Measurements from ENCODE around the gene STARD10. TPM values are rescaled to one million over a fixed set of nuclear protein-coding genes. Genes with fewer than 3 reads are reported as not detected.

STARD10 gene
- total RNA-seq, 1 experiment from 2014 or later: 1,283 TPM

DNA sequence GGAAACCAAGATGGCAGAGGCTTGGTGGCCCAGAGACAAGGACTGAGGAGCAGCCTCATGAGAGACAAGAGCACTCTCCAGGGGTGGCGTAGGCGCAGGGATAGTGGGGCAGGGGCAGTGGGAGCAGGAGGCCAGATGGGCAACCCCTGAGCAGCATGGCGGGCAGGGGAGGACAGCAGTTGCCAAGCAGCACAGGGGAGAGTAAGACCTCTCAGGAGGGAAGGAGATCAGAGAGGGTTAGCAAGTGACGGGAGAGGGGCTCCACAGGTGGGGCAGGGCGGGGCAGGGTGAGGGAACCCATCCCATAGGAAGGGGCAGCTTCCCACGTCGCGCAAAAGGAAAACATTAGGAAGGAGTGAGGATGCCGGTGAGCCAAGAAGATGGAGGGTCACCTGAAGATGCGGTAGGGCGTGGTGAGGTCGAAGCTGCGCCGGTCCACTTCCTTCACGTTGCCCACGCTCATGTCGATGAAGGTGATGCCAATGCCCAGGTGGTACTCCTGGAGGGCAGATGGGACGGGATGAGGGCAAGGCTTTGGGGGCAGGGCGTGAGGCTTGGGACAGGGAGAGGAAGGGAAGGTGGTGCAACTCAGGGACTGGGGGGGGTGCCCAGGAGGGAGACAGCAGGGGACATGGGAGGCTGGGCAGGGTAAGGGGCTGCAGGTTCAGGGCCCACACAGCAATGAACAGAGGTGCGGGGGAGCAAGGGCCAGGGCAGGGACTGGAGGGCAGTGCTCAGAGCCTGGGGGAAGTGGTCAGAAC lies 84.2 kb downstream of the STARD10 start:
- no peak for DNase-seq (ENCODE audit: low spot score)

DNA sequence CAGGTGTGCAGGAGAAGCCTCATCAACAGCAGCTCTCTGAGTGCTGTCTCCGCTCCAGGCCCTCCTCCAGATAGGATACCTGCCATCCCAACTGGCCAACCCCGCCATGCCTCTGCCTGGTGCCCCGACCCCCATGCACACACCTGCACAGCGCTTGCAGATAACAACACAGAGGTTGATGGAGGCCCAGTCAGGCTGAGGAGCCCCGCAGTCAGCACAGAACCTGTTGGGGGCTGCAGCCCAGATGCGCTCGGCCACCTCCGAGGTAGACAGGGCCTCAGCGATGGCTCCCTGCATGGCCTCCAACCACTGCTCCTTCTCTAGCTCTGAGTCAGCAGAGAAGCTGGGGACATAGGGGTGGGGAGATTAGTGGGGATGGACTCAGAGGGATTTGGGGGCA lies 86.8 kb downstream of the STARD10 start:
- no peak for DNase-seq (ENCODE audit: low spot score)

DNA sequence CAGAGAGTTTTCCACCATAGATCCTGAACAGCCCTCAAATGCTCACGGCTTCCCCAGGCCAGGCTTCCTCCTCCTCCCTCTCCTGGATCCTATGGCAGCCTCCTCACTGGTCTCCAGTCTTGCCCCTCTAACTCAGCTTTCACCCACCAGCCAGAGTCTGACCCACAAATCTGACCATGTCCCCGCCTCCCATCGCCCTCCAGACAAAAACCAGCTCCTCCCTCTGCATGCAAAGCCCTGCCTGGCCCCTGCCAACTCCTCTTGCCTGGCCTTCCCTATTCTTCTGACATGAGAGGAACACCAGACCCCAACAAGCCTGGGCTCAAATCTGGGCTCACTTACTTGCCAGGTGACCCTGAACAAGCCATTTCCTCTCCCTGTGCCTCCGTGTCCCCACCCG lies 87.3 kb downstream of the STARD10 start:
- no peak for DNase-seq (ENCODE audit: low spot score)

DNA sequence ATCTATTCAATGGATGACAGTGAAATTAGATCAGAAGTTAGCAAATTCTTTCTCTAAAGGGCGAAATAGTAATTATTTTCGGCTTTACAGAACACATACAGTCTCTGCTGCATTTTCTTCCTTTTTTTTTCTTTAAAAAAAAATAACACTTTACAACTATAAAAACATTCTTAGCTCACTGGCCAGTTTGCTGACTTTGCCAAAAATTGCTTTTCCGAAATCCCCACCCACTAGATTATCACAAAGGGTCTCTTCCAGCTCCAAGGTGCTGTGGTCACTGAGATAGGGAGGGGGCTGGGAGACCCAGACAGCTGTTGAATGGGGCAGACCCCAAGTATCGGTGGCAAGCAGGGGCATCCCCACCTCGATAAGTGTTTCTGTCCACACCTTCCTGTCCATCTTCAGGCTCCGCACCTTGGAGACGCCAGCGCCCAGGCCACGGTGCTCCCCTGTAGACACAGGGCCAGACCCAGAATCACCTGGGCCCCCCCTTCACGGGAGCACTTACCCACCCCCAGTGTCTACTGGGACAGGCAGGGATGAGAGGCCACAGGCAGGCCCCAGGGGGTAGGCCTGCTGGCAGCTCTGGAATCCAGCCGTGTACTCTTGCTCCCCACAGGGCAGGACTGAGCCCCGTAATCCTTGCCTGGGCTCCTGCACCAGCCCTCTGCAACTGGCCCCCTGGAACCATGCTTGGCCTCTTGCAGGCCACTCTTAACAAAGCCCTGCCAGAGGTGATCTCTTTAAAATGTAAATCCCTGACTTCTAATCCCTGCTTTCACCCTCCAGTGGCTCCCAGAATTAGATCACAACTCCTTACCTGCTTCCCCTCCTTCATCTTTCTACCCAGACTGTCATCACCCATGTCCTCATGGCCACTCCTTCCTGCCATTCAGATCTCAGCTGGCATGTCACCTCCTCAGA lies 88.1 kb downstream of the STARD10 start:
- no peak for DNase-seq (ENCODE audit: low spot score)

DNA sequence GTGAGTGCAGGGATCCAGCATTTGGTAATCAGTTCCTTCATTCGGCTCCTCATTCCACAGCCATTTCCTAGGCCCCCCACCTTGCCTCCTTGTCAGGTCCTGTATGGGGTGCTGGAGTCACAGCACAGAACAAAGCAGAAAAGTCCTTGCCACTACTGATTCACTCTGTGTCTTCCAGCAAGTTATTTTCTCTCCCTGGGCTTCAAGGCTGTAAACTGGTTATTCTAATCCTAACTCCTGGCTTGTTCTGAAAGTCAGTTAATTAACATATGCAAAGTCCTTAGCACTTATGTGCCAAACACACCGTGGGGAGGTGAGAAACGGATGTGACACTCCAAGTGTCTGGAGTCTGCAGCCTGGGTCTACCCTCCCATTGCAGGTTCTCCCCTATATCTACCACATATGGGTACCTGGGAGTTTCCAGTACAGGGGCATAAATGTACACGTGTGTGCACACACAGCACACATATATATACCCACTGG lies 89.0 kb downstream of the STARD10 start:
- DNase-seq (ENCODE audit: low spot score): no peak

Small RNA genes within 50 kb of the gene (small RNA-seq; reads per million reads assigned to genes)
- gene MIR4692 (not detected), gene RF00019 (not detected)

Other genes starting within 250 kb of the STARD10 start
- 0.29 and 0.79 TPM in 2 replicates for gene PDE2A, start 119.6 kb downstream of the STARD10 start, total RNA-seq (2014; rRNA removed; shearing (Covaris generic))
- gene ARAP1, start 41.6 kb downstream of the STARD10 start, total RNA-seq (2014; rRNA removed; shearing (Covaris generic)): 109 and 161 TPM in 2 replicates
- 10.4 and 11.4 TPM in 2 replicates for gene ATG16L2, start 20.4 kb upstream of the STARD10 start, total RNA-seq (2014; rRNA removed; shearing (Covaris generic))